ENCODE results near the gene SLC25A2.
"Not testable (repeated sequence)": the region's sequence is repeated elsewhere in the genome, so short reads cannot be mapped to it uniquely, and the experiment has no call there.

Gene SLC25A2

DNA sequence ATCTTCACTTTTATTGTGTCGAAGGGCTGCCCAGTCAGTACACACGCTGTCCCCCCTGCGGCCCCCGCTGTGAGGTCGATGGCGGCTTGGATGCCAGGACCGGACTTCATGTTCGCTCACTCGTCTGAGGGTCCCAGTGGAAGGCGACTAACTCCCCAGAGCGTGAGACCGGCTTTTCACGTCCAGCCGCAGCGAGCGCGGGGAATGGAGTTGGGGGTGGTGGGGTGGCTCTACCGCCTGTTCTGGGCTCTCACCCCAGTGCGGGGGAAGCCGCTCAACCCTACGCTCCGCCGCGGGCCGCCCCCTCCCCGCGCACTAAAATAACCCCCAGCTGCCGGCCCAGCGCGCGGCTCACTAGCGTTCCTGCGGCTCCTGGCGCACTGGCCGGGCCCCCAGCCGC lies at the start of gene SLC25A2:
Gene SLC25A2, minus strand, starts transcription at position 294 of the 400 bp plus-strand sequence. Its CDS starts 184 bp downstream, at position 110.
- no peak for DNase-seq

DNA sequence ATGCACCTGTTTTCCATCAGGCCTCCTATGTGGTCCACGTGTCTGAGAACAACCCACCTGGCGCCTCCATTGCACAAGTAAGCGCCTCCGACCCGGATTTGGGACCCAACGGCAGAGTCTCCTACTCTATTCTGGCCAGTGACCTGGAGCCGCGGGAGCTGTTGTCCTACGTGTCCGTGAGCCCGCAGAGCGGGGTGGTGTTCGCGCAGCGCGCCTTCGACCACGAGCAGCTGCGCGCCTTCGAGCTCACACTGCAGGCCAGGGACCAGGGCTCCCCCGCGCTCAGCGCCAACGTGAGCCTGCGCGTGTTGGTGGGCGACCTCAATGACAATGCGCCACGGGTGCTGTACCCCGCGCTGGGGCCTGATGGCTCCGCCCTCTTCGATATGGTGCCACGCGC lies 47.7 kb upstream of the SLC25A2 start:
- DNase-seq, result no peak

DNA sequence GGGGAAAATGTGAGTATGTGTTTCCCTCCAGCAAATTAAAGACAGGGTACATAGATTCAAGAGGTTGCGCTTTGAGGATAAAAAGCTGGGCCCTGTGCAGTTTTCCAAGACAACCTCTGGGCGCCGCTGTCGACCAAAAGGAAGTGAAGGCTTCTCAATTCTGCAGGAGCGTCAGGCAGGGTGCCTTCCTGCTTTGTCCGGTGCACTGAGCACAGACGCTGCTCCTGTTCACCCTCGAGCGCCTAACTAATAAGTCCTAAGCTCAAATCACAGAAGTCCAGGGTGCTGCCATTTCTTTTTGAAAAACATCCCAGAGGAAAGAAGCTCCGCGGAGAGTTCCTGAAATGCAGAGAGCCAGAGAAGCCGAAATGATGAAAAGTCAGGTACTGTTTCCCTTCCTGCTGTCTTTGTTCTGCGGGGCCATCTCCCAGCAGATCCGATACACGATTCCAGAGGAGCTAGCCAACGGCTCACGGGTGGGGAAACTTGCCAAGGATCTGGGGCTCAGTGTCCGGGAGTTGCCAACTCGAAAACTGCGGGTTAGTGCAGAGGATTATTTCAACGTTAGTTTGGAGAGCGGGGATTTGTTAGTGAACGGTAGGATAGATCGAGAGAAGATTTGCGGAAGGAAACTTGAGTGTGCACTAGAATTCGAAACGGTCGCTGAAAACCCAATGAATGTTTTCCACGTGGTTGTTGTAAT lies 46.2 kb upstream of the SLC25A2 start, which contains the start of gene PCDHGB1:
Gene PCDHGB1, plus strand, starts transcription at position 183 of the 703 bp plus-strand sequence. Its CDS starts 162 bp downstream, at position 345.
- DNase-seq, result no peak

DNA sequence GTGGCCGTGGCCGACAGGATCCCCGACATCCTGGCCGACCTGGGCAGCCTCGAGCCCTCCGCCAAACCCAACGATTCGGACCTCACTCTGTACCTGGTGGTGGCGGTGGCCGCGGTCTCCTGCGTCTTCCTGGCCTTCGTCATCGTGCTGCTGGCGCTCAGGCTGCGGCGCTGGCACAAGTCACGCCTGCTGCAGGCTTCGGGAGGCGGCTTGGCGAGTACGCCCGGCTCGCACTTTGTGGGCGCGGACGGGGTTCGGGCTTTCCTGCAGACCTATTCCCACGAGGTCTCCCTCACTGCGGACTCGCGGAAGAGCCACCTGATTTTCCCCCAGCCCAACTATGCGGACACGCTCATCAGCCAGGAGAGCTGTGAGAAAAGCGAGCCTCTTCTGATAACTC lies 42.2 kb upstream of the SLC25A2 start:
- not testable (repeated sequence) for DNase-seq

DNA sequence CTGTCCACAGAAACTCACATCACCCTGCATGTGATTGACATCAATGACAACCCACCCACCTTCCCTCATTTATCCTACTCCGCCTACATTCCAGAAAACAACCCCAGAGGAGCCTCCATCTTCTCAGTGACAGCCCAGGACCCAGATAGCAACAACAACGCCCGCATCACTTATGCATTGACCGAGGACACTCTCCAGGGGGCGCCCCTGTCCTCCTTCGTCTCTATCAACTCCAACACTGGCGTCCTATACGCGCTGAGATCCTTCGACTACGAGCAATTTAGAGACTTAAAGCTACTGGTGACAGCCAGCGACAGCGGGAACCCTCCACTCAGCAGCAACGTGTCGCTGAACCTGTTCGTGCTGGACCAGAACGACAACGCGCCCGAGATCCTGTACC lies 41.5 kb upstream of the SLC25A2 start:
- DNase-seq, result no peak

DNA sequence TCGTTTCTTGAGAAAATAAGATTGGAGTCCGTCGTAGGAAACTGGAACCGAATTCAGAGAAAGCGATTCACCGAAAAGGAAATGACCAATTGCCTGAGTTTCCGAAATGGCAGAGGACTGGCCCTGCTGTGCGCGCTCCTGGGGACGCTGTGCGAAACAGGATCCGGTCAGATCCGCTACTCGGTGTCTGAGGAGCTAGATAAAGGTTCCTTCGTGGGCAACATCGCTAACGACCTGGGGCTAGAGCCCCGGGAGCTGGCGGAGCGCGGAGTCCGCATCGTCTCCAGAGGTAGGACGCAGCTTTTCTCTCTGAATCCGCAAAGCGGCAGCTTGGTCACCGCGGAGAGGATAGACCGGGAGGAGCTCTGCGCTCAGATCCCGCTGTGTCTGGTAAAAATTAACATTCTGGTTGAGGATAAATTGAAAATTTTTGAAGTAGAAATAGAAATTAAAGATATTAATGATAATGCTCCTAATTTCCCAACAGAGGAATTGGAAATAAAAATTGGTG lies 40.2 kb upstream of the SLC25A2 start:
- DNase-seq, result no peak

DNA sequence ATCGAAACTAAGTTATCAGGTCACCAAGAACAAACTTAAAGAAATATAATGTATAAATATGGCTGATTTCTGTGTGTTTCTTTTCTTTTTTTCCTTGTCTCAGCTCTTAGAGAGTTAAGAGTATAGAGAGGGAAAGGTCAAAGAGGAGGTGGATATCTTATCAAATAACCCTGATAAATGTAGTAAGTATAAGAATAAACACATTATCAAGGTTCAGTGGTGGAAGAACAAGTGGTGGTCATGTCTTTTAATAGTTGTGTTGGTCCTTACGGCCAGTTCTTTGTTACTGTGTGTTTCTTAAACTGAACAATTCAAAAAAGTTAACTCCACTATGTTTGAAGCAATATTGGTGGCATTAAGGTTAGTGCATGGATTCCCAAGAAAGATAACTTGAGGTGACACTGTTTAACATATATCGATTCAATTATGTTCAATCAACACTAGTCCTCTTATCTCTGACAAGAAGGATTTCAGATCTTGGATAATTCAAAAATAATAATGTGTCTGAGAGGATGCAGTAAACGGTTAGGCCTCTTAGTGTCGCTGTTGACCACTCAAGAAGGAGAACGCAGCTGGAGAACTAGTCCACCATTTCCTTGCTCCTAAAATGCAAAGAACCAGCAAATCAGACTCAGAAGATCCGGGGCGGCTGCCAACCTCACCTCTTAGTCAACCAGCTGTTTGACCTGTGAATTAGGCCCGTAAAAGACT lies 39.5 kb upstream of the SLC25A2 start, which contains the start of gene PCDHGA3:
Gene PCDHGA3, plus strand, starts transcription at position 588 of the 711 bp plus-strand sequence. CDS start 205 bp downstream, outside the sequence.
- DNase-seq, result no peak

DNA sequence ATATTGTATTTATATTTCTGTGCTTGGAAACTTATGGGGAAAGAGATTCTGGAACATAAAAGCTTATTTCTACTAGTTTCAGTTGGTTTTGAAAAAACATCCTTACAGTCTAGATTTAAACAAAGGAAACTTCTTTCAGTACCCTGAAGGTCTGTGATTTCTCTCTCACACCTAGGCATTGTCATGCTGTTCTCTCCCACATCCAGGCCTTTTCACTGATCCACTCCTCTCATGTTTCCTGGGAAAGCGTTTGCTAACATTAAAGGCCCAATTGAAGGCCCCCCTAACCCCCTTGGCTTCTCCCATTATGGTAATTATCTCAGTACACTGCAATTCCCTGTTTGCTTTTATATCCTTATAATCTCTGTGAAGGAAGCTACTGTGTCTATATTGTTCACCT lies 38.9 kb upstream of the SLC25A2 start:
- DNase-seq, result no peak

DNA sequence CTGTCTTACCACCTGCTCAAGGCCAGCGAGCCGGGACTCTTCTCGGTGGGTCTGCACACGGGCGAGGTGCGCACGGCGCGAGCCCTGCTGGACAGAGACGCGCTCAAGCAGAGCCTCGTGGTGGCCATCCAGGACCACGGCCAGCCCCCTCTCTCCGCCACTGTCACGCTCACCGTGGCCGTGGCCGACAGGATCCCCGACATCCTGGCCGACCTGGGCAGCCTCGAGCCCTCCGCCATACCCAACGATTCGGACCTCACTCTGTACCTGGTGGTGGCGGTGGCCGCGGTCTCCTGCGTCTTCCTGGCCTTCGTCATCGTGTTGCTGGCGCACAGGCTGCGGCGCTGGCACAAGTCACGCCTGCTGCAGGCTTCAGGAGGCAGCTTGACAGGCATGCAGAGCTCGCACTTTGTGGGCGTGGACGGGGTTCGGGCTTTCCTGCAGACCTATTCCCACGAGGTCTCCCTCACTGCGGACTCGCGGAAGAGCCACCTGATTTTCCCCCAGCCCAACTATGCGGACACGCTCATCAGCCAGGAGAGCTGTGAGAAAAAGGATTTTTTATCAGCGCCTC lies 37.0 kb upstream of the SLC25A2 start:
- DNase-seq, result not testable (repeated sequence)

DNA sequence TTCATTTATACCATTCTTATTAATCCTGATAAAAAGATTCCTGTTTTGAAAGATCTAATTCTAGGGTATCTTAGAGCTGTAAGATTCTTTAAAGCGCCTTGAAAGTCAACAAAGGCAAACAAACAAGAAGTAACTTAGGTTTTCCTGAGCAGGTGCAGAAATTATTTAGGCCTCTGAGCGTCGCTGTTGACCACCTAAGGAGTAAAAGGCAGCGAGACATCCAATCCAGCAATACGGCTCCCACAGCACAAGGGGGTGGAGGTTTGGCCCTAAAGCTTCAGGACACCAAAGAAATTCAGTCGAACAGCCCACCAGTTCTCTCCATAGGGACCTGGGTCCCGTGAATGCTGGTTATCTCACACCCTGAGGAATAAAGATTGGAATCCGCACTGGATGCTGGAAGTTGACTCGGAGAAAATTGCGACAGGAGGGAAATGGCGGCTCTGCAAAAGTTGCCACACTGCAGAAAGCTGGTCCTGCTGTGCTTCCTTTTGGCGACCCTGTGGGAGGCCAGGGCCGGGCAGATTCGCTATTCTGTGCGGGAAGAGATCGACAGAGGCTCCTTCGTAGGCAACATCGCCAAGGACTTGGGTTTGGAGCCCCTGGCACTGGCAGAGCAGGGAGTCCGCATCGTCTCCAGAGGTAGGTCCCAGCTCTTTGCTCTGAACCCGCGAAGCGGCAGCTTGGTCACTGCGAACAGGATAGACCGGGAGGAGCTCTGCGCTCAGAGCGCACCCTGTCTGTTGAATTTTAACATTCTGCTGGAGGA lies 34.9 kb upstream of the SLC25A2 start, which contains the start of gene PCDHGA2:
Gene PCDHGA2, plus strand, starts transcription at position 223 of the 769 bp plus-strand sequence.
- no peak for DNase-seq

DNA sequence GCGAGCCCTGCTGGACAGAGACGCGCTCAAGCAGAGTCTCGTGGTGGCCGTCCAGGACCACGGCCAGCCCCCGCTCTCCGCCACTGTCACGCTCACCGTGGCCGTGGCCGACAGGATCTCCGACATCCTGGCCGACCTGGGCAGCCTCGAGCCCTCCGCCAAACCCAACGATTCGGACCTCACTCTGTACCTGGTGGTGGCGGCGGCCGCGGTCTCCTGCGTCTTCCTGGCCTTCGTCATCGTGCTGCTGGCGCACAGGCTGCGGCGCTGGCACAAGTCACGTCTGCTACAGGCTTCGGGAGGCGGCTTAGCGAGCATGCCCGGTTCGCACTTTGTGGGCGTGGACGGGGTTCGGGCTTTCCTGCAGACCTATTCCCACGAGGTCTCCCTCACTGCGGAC lies 28.7 kb upstream of the SLC25A2 start:
- not testable (repeated sequence) for DNase-seq

DNA sequence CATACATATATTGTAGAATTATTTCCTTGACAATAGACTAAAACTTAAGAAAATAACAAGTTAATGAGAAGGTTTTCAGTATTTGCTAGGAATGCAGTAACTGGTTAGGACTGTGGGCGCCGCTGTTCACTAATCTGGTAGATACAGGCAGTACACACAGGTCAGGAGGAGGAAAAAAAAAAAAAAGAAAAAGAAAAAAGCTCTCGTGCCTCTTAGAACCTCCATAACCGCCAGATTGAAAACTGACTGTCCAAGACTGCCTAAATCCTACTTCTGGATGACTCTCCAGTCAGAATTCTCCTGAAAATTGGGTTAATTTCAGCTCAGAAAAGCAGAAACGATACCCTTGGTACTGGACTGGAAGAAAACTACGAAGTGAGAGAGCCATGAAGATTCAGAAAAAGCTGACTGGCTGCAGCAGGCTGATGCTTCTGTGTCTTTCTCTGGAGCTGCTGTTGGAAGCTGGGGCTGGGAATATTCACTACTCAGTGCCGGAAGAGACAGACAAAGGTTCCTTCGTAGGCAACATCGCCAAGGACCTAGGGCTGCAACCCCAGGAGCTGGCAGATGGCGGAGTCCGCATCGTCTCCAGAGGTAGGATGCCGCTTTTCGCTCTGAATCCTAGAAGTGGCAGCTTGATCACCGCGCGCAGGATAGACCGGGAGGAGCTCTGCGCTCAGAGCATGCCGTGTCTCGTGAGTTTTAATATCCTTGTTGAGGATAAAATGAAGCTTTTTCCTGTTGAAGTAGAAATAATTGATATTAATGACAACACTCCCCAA lies 26.6 kb upstream of the SLC25A2 start, which contains the start of gene PCDHGA1:
Gene PCDHGA1, plus strand, starts transcription at position 216 of the 782 bp plus-strand sequence.
- DNase-seq, result no peak

DNA sequence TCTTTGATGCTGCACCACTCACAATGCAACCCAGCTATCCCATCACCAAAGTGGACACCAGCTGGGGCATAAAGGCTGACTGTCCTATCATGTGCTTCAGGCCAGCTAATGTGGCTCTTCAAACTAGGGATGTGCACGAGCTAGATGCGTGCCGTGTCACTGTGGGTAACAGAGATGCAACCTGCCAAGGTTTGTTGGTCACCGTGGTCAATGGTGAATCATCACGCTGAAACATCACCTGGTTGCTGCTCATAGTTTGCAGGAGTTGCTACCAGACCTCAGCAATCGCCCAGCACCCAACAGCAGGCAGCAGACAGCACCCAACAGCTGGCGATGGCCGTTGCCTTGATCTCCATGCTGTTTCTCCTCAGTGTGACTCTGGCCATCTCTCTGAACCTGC lies 24.4 kb upstream of the SLC25A2 start:
- DNase-seq, result no peak

DNA sequence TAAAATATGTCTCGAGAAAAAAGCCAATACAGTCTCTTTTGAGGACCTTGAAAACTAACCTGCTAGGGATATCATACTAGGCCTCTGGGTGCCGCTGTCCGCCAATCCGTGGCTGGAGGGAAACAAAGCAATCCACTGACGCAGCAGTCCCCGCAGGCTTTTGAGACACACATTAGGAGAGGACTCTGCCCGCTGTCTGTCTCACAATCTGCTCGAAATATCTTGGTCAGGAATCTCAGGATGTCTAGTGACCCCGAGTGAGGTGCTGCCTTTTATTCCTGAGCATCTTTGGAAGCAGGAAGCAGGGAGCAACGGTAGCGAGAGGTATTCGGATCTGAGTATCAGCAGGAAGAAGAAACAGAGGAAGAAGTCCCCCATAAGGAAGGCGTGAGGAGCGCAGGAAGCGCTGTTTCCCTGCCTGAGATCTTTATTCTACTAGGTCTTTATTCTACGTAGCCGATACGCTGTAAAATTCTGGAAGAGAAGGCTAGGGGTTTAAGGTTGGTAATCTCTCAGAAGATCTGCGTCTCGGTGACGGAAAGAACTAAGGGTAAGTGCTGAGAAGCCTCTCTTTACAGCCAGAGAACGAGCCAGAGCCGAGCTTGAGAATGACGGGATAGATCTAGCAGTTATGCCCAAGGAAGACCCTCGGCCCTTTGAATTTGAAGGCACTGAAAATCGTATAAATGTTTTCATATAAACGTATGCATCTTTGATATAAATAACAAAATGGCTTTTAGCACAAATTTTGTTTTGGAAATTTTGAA lies 22.4 kb upstream of the SLC25A2 start:
- no peak for DNase-seq

DNA sequence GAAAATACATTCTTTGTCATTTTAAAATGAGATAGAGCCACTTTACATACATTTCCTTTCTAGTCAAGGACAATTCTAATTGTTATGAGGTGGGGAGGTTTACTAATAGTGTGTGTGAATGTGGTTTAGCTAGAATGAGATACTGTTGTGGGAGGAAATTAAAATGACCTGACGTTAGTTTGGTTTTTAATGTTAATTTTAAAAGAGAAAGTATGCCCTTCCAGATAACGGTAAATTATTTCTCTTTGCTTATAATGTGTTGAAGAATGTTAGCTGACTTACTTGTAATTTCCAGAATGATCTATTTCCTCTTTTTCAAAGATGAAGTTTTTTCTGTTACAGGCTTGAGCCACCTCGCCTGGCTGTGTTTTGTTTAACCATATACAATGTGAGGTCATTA lies 18.4 kb upstream of the SLC25A2 start:
- DNase-seq, result no peak

DNA sequence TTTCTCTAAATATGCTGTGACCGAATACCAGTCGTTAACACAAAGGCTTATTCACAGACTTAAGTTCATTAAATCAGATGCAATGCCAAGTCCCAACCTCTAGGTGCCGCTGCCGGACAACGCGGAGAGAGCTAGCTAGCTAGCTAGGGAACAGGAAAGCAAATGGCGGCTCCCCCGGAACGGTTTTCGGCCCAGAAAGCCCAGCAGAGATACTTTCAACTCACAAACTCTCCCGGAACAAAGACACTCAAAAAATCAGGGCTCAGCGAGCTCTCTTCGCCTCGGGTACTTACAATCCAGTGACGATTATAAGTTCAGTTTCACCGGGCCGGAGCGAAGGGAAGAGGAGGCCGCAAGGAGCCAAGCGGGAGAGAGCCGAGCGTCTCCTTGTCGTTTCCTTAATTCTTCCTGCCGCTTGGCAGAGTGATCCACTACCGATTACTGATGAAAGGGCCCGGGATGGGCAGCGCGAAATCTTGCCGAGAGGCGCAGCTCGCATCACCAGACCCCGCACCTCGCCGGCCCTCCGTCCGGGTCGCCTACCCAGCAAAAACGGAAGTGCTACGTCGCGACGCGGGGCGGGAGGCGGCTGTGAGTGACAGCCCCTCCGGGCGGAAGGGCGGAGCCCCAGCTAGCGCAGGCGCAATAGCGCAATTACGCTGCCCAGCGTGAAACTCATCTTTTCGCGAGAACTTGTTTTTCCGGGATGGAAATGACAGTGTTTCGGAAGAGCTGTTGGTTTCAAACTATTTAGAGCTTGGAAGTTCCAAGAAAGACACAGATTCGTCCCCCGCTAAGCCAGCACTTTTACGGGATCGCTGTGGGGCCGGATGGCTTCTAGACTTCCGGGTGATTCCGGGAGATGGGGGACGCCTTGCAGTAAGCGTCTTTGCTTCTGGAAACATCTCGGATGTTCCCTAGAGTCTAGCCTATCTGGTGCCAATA lies 16.6 kb upstream of the SLC25A2 start, which contains the start of gene TAF7:
Gene TAF7, minus strand, starts transcription at position 560 of the 945 bp plus-strand sequence. CDS start 740 bp downstream, outside the sequence.
- peak; percentile 95 for DNase-seq

DNA sequence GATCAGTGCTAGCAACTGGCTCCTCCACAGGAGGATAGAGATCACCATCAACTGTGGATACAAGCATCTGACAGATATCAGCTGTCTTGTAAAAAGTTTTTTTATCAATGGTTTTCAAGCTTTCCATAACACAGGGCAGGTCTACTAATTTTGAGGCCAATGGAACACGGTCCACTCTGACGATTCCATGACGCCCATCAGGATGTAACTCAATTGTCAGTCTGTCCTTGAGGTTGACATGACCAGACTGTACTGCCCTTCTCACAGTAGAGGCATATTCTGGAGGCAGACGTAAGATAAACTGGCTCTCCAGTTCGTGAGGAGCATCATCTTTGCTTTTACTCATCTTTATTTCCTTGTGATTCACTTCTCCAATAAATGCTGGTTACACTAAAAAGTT lies 15.8 kb upstream of the SLC25A2 start:
- DNase-seq, result no peak

DNA sequence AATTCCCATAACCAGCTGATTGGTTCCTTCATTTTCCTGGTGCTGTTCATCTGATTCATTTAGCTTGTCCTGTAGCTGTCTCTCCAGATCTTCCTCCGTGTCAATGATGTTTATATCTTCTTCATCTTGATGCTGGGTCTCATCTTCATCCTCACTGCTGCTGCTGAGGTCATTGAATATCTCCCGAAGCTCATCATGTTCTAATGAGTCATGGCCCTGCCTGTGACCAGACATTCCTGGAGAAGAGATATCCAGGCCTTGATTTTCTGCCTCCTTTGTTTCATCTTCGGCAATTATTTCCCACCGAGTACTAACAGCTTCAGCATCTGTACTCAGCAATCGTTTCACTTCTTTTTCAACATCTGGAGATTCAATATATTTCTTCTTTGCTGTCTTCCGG lies 15.4 kb upstream of the SLC25A2 start:
- DNase-seq, result no peak

DNA sequence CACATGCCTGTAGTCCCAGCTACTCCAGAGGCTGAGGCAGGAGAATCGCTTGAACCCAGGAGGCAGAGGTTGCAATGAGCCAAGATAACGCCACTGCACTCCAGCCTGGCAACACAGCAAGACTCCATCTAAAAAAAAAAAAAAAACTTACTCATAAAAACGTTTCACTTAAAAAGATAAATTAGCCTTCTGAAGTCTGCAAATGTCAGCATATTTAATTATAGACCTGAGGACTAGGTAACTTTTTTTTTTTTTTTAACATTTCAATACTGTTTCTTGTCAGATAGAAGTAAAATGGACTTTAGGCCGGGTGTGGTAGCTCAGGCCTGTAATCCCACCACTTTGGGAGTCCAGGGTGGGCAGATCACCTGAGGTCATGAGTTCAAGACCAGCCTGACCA lies 13.1 kb upstream of the SLC25A2 start:
- not testable (repeated sequence) for DNase-seq

DNA sequence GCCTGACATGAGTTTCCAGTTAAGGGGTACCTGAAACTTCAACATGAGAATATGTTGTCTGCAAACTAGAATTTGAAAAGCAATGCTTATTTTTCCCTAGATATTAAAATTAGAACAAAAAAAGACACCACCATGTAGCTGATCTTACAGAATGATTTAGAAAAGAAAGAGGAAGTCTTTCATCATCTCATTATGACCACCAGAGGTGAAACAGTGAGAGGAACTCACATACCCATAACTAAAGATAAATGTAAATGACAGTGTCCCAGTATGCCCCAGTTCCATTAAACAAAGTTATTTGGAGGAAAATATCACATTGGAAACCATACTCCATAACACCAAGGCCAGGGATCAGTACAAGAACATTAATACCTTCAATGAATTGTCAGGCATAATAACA lies 9.9 kb upstream of the SLC25A2 start:
- no peak for DNase-seq
